H1 (cell line): ENCODE measurements around the gene DSCAM.

Experiments used
- POLR2A ChIP-seq, 2 experiments: IDR thresholded peaks; 1 replicate in 1 of 2; 2 replicates in 1 of 2; pipeline ENCODE4 v1.6.1; 2011; ENCODE audit warnings: low read depth in 2 of 2, low read length in 2 of 2, mild to moderate bottlenecking in 2 of 2; ENCODE audit errors: control extremely low read depth in 1 of 2
- RAD21 ChIP-seq, 2 experiments: IDR thresholded peaks in 1 of 2; conservative IDR thresholded peaks in 1 of 2; 2 replicates each; pipeline ENCODE4 v1.6.1; 2011; ENCODE audit warnings: low read depth in 2 of 2, low read length in 2 of 2, improper control_type of control experiment in 1 of 2, inconsistent platforms in 1 of 2, mild to moderate bottlenecking in 1 of 2, moderate library complexity in 1 of 2
- TF ChIP-seq, protein P1 (sequence below), 3 experiments: IDR thresholded peaks; 1 replicate in 2 of 3; 2 replicates in 1 of 3; pipeline versions ENCODE4 v1.5.1 to v1.6.1; 2011; ENCODE audit warnings: low read length in 3 of 3, mild to moderate bottlenecking in 3 of 3, inconsistent platforms in 2 of 3, low read depth in 1 of 3, moderate library complexity in 1 of 3; ENCODE audit not compliant: insufficient read depth in 1 of 3; ENCODE audit errors: control extremely low read depth in 1 of 3

DNA sequence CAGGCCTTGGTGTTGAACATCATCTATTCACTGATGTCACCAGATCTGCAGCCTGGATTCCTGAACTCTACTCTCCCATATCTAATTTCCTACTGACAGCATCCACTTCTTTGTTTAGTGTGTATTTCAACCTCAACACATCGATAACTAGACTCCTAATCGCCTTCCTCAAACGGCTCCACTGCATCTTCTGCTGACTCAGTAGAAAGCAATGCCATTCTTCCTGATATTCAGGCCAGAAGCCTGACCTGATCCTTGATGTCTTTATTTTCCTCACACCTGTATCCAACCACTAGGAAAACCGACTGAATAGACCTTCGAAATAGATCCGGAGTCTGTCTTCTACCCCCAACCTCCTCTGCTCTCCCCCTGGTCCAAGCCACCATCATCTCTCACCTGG is 512.8 kb downstream of the DSCAM start:
- no peak for TF ChIP-seq POLR2A (IDR thresholded peaks at IDR 0.05; ENCODE audit: control extremely low read depth in 1 of 2, low read depth in 2 of 2, low read length in 2 of 2)
- TF ChIP-seq RAD21 (IDR thresholded peaks at IDR 0.05 in 1 of 2, conservative IDR thresholded peaks at IDR 0.05 in 1 of 2; ENCODE audit: low read depth in 2 of 2, low read length in 2 of 2) = no peak
- TF ChIP-seq, protein P1, sequence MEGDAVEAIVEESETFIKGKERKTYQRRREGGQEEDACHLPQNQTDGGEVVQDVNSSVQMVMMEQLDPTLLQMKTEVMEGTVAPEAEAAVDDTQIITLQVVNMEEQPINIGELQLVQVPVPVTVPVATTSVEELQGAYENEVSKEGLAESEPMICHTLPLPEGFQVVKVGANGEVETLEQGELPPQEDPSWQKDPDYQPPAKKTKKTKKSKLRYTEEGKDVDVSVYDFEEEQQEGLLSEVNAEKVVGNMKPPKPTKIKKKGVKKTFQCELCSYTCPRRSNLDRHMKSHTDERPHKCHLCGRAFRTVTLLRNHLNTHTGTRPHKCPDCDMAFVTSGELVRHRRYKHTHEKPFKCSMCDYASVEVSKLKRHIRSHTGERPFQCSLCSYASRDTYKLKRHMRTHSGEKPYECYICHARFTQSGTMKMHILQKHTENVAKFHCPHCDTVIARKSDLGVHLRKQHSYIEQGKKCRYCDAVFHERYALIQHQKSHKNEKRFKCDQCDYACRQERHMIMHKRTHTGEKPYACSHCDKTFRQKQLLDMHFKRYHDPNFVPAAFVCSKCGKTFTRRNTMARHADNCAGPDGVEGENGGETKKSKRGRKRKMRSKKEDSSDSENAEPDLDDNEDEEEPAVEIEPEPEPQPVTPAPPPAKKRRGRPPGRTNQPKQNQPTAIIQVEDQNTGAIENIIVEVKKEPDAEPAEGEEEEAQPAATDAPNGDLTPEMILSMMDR (IDR thresholded peaks at IDR 0.05; ENCODE audit: control extremely low read depth in 1 of 3, insufficient read depth in 1 of 3, low read depth in 1 of 3, low read length in 3 of 3) = no peak
